Activated CD4-positive, alpha-beta T cell treated with anti-CD3 and anti-CD28 coated beads, Interleukin-2, amount 50 U/mL, for 24 hours (primary cell): ENCODE data around the gene TAAR1.
"Not testable (repeated sequence)": the region's sequence is repeated elsewhere in the genome, so short reads cannot be mapped to it uniquely, and the experiment has no call there.

Experiments used
- DNase-seq, 2 donors: peaks; one replicate each; pipeline ENCODE4 v3.0.0-alpha.2; 2020; ENCODE audit warnings: low read depth in 1 of 2, low spot score in 1 of 2

TAAR1 gene, protein sequence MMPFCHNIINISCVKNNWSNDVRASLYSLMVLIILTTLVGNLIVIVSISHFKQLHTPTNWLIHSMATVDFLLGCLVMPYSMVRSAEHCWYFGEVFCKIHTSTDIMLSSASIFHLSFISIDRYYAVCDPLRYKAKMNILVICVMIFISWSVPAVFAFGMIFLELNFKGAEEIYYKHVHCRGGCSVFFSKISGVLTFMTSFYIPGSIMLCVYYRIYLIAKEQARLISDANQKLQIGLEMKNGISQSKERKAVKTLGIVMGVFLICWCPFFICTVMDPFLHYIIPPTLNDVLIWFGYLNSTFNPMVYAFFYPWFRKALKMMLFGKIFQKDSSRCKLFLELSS

GRCh38 chr6:132659082-132659481, at the start of gene TAAR1:
Gene TAAR1 (minus strand): TSS chr6:132659182. CDS start chr6:132646003, 13,179 bp downstream.
- no peak for DNase-seq

- DNase-seq: no peak
Measured at GRCh38 chr6:132708771-132709170, 49.8 kb upstream of the TAAR1 start.

DNA sequence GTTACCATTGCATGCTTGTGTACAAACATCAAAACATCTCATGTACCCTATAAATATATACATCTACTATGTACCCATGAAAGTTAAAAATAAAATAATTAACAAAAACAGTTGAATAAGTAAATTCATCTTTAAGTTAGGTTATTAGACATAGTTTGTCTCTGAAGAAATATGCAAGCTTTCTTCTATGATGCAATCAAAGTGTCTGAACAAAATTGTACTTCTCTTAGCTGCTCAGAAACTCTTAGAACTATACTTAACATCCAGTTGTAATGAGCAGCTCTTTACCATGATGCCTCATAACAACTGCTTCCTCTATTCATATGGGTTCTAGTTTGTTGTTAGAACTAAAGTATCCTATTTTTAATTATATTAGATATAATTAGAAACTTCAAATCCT, 49.0 kb upstream of the TAAR1 start:
- no peak for DNase-seq

DNA sequence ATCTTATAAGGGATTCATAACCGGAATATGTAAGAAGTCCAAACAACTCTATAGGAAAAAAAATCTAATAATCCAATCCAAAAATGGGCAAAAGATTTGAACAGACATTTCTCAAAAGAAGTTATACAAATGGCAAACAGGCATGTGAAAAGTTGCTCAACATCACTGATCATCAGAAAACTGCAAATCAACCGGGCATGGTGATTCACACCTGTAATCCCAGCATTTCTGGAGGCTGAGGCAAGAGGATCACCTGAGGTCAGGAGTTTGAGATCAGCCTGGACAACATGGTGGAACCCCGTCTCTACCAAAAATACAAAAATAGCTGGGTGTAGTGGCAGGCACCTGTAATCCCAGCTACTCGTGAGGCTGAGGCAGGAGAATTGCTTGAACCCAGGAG, 47.8 kb upstream of the TAAR1 start:
- not testable (repeated sequence) for DNase-seq

- no peak for DNase-seq
Measured at GRCh38 chr6:132703936-132704335, 45.0 kb upstream of the TAAR1 start.

DNA sequence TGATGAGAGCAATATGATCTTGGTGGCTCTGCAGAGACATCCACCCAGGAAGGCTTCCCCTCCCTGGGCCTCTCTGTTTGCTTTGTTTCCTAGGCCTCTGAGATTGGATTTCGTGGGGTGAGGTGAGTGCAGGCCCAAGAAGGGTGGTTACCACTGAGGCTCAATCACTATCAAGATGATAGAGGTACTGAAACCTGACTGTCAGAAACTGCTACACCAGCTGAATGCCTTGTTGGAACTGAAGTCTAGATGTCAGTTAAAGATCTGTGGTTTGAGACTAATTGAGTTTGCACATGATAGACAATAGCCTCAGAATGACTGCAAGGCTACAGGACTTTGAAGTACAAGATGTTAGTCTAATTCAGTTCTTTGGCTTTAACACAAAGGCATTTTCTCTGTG, 39.6 kb upstream of the TAAR1 start:
- no peak for DNase-seq

DNA sequence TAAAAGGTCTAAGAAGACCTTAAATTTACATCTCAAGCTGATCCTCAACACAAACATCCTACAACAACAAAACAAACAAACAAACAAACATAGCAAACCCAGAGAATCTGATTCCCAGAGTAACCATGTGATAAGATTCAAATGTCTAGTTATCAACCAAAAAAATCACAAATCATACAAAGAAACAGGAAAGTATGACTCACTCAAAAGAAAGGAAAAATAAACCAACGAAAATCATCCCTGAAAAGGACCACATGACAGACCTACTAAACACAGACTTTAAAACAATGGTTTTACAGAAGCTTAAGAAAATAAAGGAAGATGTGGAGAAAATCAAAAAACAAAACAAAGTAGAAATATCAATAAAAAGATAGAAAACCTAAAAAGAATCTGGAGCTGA, 36.8 kb upstream of the TAAR1 start:
- DNase-seq: no peak

- no peak for DNase-seq
Measured at GRCh38 chr6:132693478-132693877, 34.5 kb upstream of the TAAR1 start.

DNA sequence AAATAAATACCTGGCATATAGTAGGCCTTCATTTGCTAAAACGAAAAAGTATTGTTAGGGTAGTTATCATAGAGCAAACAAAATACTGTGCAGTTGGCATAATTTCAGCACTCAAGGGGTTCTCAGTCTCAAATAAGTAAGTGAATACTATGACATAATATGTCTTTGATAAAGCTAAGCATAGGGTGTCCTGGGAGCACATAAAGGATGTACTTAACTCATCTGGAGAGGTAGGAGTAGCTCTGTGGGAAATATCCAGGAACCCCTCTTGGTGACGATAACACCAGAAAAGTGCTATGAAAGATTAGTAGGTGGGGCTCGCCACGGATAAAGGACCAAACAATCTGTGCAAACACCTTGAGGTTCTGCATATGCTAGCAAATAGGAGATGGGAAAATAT, 31.7 kb upstream of the TAAR1 start:
- no peak for DNase-seq

- no peak for DNase-seq
Measured at GRCh38 chr6:132687306-132687705, 28.3 kb upstream of the TAAR1 start.

- DNase-seq: no peak
Measured at GRCh38 chr6:132686531-132686930, 27.5 kb upstream of the TAAR1 start.

DNA sequence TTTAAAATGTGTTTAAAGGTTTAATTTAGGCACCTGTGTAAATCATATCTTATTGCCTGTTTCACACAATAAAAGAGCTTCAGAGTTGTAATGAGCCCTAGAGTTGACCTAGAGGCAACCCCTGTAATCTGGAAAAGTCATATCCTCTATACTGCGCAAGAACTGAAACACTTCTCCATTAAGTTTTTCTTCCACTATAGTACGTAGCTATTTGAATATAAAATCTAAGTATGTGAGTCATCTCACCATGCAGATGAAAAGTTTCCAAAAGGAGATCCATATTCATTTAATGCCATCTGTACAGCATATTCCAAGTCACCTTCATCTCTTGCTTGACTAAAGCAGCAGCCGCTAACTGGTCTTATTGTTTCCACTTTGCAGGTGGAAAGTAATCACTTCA, 26.0 kb upstream of the TAAR1 start:
- DNase-seq: no peak

- DNase-seq: no peak
Measured at GRCh38 chr6:132684272-132684671, 25.3 kb upstream of the TAAR1 start.

- no peak for DNase-seq
Measured at GRCh38 chr6:132683543-132683942, 24.6 kb upstream of the TAAR1 start.

- DNase-seq: not testable (repeated sequence)
Measured at GRCh38 chr6:132679094-132679493, 20.1 kb upstream of the TAAR1 start.

DNA sequence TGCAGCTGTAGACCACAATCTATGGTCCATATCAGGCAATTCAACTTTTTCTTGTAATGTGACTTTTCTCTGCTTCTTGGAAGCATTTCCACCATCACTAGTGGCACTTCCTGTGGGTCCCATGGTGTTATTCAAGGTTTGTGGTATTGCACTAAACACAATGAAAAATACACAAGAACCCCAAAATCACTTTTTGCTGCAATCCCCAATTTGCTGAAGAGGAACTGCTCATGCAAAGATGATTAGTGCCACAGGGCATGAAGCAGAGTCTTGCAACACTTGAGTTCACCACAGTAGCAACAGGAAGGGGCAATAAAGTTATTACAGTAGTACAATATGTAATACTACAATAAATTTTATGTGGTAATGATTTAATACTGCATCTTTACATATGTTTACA, 16.8 kb upstream of the TAAR1 start:
- DNase-seq: no peak

- no peak for DNase-seq
Measured at GRCh38 chr6:132675002-132675401, 16.0 kb upstream of the TAAR1 start.

GRCh38 chr6:132673376-132674094, 14.6 kb upstream of the TAAR1 start:
- DNase-seq: no peak

DNA sequence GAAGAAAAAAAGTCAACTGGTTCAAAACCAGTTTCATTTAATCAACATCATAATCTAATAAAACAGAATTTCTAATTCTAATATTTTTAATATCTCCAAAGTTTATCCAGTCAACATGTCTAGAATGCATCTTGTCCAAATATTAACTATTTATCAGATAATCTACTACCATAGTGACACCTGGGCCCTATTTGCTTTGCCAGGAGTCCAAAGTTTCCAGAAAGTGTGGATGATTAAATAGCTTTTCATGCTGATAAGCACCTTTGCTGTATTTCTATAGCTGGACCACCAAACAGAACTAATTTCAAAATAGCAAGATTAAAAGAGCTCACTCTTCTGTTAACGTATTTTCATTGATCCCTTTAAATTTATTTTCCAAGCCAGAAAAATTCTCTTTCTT, 12.3 kb upstream of the TAAR1 start:
- DNase-seq: no peak

DNA sequence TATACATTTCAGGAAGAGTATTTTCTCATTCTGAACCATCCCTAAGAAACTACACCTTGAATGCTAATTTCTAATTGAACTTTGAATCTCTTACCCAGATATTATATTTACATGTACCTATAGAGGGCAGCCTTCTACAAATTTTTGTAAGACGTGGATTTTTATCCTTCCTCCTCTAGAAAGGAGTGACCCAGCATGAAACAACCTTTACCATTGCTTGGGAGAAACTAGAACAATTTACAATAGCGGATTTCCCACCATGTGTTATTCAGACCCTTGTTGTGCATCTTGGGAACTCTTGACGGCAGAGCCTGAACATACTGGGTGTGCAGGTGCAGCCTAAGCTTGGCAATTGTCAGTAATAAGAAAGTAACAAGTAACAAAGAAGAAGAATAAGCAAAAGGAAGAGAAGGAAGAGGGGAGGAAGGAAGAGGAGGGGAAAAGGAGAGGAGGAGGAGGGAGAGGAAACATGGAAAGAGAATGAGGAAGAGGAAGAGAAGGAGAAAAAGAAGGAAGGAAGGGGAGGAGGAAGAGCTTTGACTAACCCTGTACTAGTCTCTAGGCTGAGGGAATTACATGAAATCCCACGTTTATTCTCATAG, 10.8 kb upstream of the TAAR1 start:
- DNase-seq: no peak

DNA sequence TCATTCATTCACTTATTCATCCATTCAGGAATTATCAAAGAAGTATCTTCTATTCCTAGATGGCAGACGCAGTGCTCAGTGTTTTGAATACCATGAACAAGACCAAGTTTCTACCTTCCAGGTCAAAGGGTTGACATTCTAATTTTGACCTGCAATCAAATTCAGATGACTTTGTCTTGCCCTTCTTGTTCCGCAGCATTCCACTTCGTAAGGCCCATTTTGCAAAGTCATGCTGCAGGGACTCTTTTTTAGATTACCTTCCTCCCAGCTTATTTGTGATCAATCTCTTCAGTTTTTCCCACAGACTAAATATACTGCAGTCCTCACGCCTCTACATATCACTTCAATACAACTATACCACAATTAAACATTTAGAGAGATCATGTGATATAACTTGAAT, 7.1 kb upstream of the TAAR1 start:
- DNase-seq: no peak

- no peak for DNase-seq
Measured at GRCh38 chr6:132664309-132665034, 5.5 kb upstream of the TAAR1 start.
